Psoas muscle (tissue), 8 donors: ENCODE measurements around the gene NLGN1. TPM values are rescaled to one million over a fixed set of nuclear protein-coding genes. Genes with fewer than 3 reads are reported as not detected.

ENCODE experiments used
- ATAC-seq, 4 donors: fragments of 200-7000 bp; cut with Tn5 transposase; one replicate each; pipeline ENCODE4 v1.9.1; 2020; ENCODE audit warnings: moderate library complexity in 3 of 4, mild to moderate bottlenecking in 2 of 4
- DNase-seq, 2 donors: peaks; one replicate each; pipeline ENCODE4 v3.0.0-alpha.2; 2020
- H3K27ac ChIP-seq: fragments of 200-600 bp; one replicate; pipeline ENCODE4 v1.8.0; 2022
- H3K27me3 ChIP-seq, 3 donors: fragments of 200-600 bp in 1 of 3; one replicate each; pipeline versions ENCODE4 v1.6.1 to v1.8.0; 2013 to 2022; ENCODE audit warnings: low read length in 2 of 3, mild to moderate bottlenecking in 2 of 3, moderate library complexity in 1 of 3; ENCODE audit not compliant: insufficient read depth in 3 of 3
- H3K36me3 ChIP-seq, 2 donors: fragments of 200-600 bp in 1 of 2; one replicate each; pipeline versions ENCODE4 v1.6.1 to v1.8.0; 2013 to 2022; ENCODE audit warnings: low read depth in 1 of 2, mild to moderate bottlenecking in 1 of 2, moderate library complexity in 1 of 2; ENCODE audit not compliant: insufficient read depth in 1 of 2
- H3K4me1 ChIP-seq: fragments of 200-600 bp; one replicate; pipeline ENCODE4 v1.8.0; 2022
- H3K4me3 ChIP-seq: fragments of 200-600 bp; one replicate; pipeline ENCODE4 v1.8.0; 2022; ENCODE audit warnings: mild to moderate bottlenecking
- H3K9me3 ChIP-seq: fragments of 200-600 bp; one replicate; pipeline ENCODE4 v1.8.0; 2022
- WGBS, 3 donors: extraction: QIAGEN DNeasy Blood & Tissue Kit; methylation state at CpG; one replicate each; pipeline versions ENCODE4 v1.1.6 to v1.1.7; 2013; 5-methylcytosine and 5-hydroxymethylcytosine counted together
- intact Hi-C, 2 donors: fragments of 100-400 bp; cut with DNase I; formaldehyde crosslinking; loops; one replicate each; pipeline versions ENCODE4 v1.11.0 to v1.14.2; 2022
- polyA plus RNA-seq, 3 donors: library from polyadenylated mRNA; stranded (reverse); fragments of 200-250 nt; gene quantifications; one replicate each; pipeline ENCODE4 v1.2.3, GENCODE V29; 2013
- total RNA-seq, 4 donors: library from RNA; stranded (reverse); fragmentation: NEBNext Ultra II Directional in 2 of 4; extraction: Animal tissue kit (Norgen Biotek cat#: 25700) in 2 of 4; gene quantifications; one replicate each; pipeline versions ENCODE4 v1.2.1 to v1.2.4, GENCODE V29; 2021 to 2023
- TF ChIP-seq, protein P1 (sequence below): fragments of 200-600 bp; IDR thresholded peaks from one replicate; pipeline ENCODE4 v1.8.0; 2022; ENCODE audit warnings: antibody characterized with exemption
- donor health status: healthy with polysubstance abuse.
- donor health status: DM: no; HTN: no; CAD: no; lungs with moderate emphysema.
- donor health status: Bipolar disorder and iron deficiency.
- donor health status: healthy.
- donor health status: DM: yes; HTN: yes; CAD: no.
- donor health status: DM: no; HTN: no; CAD: no.
- donor health status: DM: no; HTN: no; CAD: no.
- donor health status: DM: yes; HTN: yes; CAD: no.

NLGN1 gene
- total and polyA plus RNA-seq, 7 donors = 0.04 to 1.0 (median 0.54) TPM

DNA sequence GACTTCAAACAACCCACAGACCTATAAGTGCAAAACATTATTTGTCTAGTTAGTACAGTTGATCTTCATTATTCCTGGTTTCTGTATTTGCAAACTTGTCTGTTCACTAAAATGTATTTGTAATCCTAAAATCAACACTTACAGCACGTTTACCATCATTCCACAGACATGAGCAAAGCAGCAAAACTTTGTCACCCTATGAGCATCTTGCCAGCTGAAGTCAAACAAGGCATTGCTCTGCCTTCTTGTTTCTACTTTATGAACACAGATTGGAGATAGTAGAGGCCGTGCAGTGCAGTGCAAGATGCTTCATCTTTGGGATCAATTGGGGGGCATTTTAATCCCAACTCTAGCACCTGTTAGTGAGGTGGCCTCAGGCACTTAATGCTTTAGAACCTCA, 202.1 kb downstream of the NLGN1 start:
- H3K9me3 ChIP-seq = no peaks in the 10 kb centered on the region
- no peaks in the 10 kb centered on the region for H3K36me3 ChIP-seq
- H3K4me1 ChIP-seq = no peaks in the 10 kb centered on the region
- 54 to 73% (median 68%) methylated on average over 2 of the region's 2 CpGs for WGBS, 3 donors
- H3K27ac ChIP-seq = no peak overlapping the region
- no peak for DNase-seq
- TF ChIP-seq, protein P1, sequence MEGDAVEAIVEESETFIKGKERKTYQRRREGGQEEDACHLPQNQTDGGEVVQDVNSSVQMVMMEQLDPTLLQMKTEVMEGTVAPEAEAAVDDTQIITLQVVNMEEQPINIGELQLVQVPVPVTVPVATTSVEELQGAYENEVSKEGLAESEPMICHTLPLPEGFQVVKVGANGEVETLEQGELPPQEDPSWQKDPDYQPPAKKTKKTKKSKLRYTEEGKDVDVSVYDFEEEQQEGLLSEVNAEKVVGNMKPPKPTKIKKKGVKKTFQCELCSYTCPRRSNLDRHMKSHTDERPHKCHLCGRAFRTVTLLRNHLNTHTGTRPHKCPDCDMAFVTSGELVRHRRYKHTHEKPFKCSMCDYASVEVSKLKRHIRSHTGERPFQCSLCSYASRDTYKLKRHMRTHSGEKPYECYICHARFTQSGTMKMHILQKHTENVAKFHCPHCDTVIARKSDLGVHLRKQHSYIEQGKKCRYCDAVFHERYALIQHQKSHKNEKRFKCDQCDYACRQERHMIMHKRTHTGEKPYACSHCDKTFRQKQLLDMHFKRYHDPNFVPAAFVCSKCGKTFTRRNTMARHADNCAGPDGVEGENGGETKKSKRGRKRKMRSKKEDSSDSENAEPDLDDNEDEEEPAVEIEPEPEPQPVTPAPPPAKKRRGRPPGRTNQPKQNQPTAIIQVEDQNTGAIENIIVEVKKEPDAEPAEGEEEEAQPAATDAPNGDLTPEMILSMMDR = no peak
- H3K27me3 ChIP-seq = no peaks in the 10 kb centered on the region
- ATAC-seq = no peak
- H3K4me3 ChIP-seq = no peak overlapping the region
- intact Hi-C loops = no loop called here

DNA sequence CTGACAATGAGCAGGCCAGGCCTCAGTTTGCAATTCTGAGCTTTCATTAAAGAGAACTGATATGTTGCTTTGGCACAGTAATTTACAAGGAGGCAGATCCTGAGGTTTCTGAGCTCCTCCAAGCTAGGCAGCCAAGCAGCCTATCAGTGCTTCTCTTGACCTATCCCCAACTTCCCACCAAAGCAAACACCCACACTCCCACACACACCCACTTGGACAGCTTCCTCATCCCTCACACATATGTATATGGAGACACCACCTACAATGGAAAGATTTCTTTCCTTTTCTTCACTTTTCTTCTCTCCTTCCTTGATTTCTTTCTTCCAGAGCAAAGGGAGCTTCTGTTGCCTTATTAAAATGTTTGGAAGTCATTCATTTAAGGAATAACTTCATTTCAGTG, 217.0 kb downstream of the NLGN1 start:
- no peaks in the 10 kb centered on the region for H3K36me3 ChIP-seq
- H3K4me3 ChIP-seq = no peak overlapping the region
- H3K4me1 ChIP-seq = no peaks in the 10 kb centered on the region
- intact Hi-C loops = no loop called here
- ATAC-seq (no peak), DNase-seq (no peak)
- H3K27ac ChIP-seq = no peak overlapping the region
- TF ChIP-seq, protein P1 = no peak
- H3K27me3 ChIP-seq = no peaks in the 10 kb centered on the region
- H3K9me3 ChIP-seq = no peaks in the 10 kb centered on the region

DNA sequence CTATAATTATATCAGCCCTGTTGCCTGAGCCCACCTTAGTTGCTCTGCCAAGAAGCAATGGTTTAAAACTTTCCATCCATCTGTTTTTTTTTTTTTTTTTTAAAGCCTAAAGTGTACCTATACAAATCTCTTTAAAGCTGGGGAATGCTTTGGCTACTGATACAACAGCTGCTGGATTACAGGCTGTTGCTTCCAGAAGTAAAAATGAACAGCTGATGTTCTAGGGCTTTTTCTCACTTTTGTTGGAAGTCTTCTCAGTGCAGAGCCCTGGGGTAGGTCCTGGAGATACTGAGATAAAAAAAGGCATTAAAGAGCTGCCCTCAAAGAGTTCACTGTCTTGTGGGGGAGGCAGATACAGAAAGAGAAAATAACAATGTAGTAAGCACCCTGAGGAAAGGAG, 218.1 kb downstream of the NLGN1 start:
- H3K4me1 ChIP-seq = no peaks in the 10 kb centered on the region
- H3K9me3 ChIP-seq = no peaks in the 10 kb centered on the region
- TF ChIP-seq, protein P1 = no peak
- ATAC-seq (no peak), DNase-seq (no peak)
- no peak overlapping the region for H3K27ac ChIP-seq
- intact Hi-C loops = no loop called here
- no peaks in the 10 kb centered on the region for H3K36me3 ChIP-seq
- H3K4me3 ChIP-seq = no peak overlapping the region
- H3K27me3 ChIP-seq = no peaks in the 10 kb centered on the region

DNA sequence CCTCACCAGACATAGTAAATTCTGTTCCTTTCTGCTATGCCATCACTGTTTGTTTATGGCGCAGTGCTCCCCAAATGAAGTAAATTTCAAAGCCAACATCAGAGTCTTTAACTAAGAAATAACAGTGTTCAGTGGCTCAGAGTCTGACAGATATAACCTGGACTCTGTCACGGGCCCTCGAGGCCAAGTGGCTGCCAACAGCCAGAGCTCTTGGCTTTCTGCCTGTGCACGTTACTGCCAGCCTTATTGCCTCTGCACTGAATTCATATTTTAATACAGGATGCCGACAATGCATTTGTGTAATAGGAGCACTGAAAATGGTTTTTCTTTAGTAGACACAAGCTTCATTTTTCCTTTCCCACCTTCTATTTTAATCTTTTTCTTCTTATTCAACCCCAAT, 219.9 kb downstream of the NLGN1 start:
- DNase-seq = no peak
- Histone ChIP-seq H3K27me3 (no peaks in the 10 kb centered on the region), H3K4me1 (no peaks in the 10 kb centered on the region), H3K4me3 (no peak overlapping the region), H3K36me3 (no peaks in the 10 kb centered on the region), H3K27ac (no peak overlapping the region), H3K9me3 (no peaks in the 10 kb centered on the region)
- WGBS, 3 donors = 36 to 44% (median 39%) methylated on average over 5 of the region's 5 CpGs
- peak in 2 of 4 donors; percentile 49 to 51 for ATAC-seq
- TF ChIP-seq, protein P1 = no peak
- intact Hi-C loops = no loop called here

DNA sequence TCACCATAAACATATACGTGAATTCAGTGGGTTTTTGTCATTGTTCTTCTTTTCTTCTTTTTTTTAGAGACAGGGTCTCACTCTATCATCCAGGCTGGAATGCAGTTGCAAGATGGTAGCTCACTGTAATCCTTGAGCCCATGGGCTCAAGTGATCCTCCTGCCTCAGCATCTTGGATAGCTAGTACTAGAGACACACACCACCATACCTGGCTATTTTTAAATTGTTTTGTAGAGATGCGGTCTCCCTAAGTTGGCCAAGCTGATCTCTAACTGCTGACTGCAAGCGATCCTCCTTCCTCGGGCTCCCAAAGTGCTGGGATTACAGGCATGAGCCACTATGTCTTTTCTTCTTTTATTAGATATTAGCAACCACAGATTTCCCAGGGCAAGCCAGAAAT, 220.6 kb downstream of the NLGN1 start:
- intact Hi-C loops = no loop called here
- no peak overlapping the region for H3K27ac ChIP-seq

More for the DNA sequence above, 220.6 kb downstream of the NLGN1 start:
- Histone ChIP-seq H3K36me3 (no peaks in the 10 kb centered on the region), H3K4me1 (no peaks in the 10 kb centered on the region), H3K9me3 (no peaks in the 10 kb centered on the region), H3K27me3 (no peaks in the 10 kb centered on the region), H3K4me3 (no peak overlapping the region)
- DNase-seq = no peak
- 90 to 95% (median 94%) methylated on average over 4 of the region's 4 CpGs for whole genome bisulfite sequencing, 3 donors
- ATAC-seq = no peak
- TF ChIP-seq, protein P1 = no peak
